Mesendoderm (in vitro differentiated cells): ENCODE measurements around the gene CDH16.
A peak's percentile ranks its signal among the peaks of the same experiment; 100 is the strongest.
"Not testable (repeated sequence)": the region's sequence is repeated elsewhere in the genome, so short reads cannot be mapped to it uniquely, and the experiment has no call there.

Source experiments
- DNase-seq: peaks from one replicate; pipeline ENCODE4 v3.0.0; 2013
- H2AK5ac ChIP-seq: 2 replicates; pipeline ENCODE4 v1.6.1; 2013; ENCODE audit warnings: low read length, inconsistent platforms
- H2BK120ac ChIP-seq: 2 replicates; pipeline ENCODE4 v1.6.1; 2013; ENCODE audit warnings: low read depth, mild to moderate bottlenecking, low read length, moderate library complexity, mixed read lengths
- H2BK15ac ChIP-seq: replicated peaks from 2 replicates; pipeline ENCODE4 v1.6.1; 2013; ENCODE audit warnings: low read depth, mild to moderate bottlenecking, moderate library complexity
- H2BK5ac ChIP-seq: 2 replicates; pipeline ENCODE4 v1.6.1; 2013; ENCODE audit warnings: low read length, inconsistent platforms
- H3K18ac ChIP-seq: 2 replicates; pipeline ENCODE4 v1.6.1; 2013; ENCODE audit warnings: mild to moderate bottlenecking, low read length, mixed read lengths
- H3K23ac ChIP-seq: one replicate; pipeline ENCODE4 v1.6.1; 2013; ENCODE audit warnings: low read length
- H3K27ac ChIP-seq: 2 replicates; pipeline ENCODE4 v1.5.1; 2013; ENCODE audit warnings: low read depth, mild to moderate bottlenecking, inconsistent platforms, low read length, moderate library complexity
- H3K27me3 ChIP-seq: 2 replicates; pipeline ENCODE4 v1.6.1; 2013; ENCODE audit warnings: low read length, control low read depth, mild to moderate bottlenecking, inconsistent platforms; ENCODE audit not compliant: insufficient read depth, poor library complexity
- H3K36me3 ChIP-seq: 2 replicates; pipeline ENCODE4 v1.6.1; 2013; ENCODE audit warnings: low read length, inconsistent platforms; ENCODE audit not compliant: control insufficient read depth, insufficient read depth
- H3K4ac ChIP-seq: one replicate; pipeline ENCODE4 v1.6.1; 2013; ENCODE audit warnings: low read depth, mild to moderate bottlenecking, low read length, moderate library complexity
- H3K4me1 ChIP-seq: 2 replicates; pipeline ENCODE4 v1.6.1; 2013; ENCODE audit warnings: low read depth, low read length, inconsistent platforms; ENCODE audit not compliant: control insufficient read depth
- H3K4me2 ChIP-seq: 2 replicates; pipeline ENCODE4 v1.6.1; 2013; ENCODE audit warnings: low read length
- H3K4me3 ChIP-seq: 2 replicates; pipeline ENCODE4 v1.5.1; 2013; ENCODE audit warnings: mild to moderate bottlenecking, low read length
- H3K56ac ChIP-seq: one replicate; pipeline ENCODE4 v1.6.1; 2013; ENCODE audit warnings: low read length
- H3K79me1 ChIP-seq: 2 replicates; pipeline ENCODE4 v1.6.1; 2013; ENCODE audit warnings: low read length, inconsistent platforms
- H3K79me2 ChIP-seq: 2 replicates; pipeline ENCODE4 v1.6.1; 2013; ENCODE audit warnings: mild to moderate bottlenecking, low read length; ENCODE audit not compliant: control insufficient read depth, insufficient read depth
- H3K9ac ChIP-seq: 2 replicates; pipeline ENCODE4 v1.6.1; 2013; ENCODE audit warnings: low read length, inconsistent platforms
- H4K5ac ChIP-seq: one replicate; pipeline ENCODE4 v1.6.1; 2013; ENCODE audit warnings: low read length
- H4K8ac ChIP-seq: one replicate; pipeline ENCODE4 v1.6.1; 2013; ENCODE audit warnings: low read depth, mild to moderate bottlenecking, control low read depth, low read length, moderate library complexity
- WGBS: extraction: QIAGEN DNeasy Blood & Tissue Kit; methylation state at CpG from one replicate; pipeline ENCODE4 v1.1.7; 2013; ENCODE audit warnings: low lambda C conversion rate, missing lambda C conversion rate; ENCODE audit not compliant: insufficient coverage; ENCODE audit errors: extremely low coverage; 5-methylcytosine and 5-hydroxymethylcytosine counted together

Gene CDH16

GRCh38 chr16:66896682-66897081 is 22.0 kb downstream of the CDH16 start:
- H3K9ac ChIP-seq, H2BK120ac ChIP-seq: not testable (repeated sequence)
- no CpG with 5 or more reads among the region's 5 CpGs for WGBS

GRCh38 chr16:66895999-66896398 is 22.7 kb downstream of the CDH16 start:
- no peaks in the 10 kb centered on the region for H3K4me1 ChIP-seq
- no peak overlapping the region for H3K4ac ChIP-seq
- H3K27me3 ChIP-seq: no peaks in the 10 kb centered on the region
- H2BK120ac ChIP-seq: no peak overlapping the region
- H2BK15ac ChIP-seq: no peak overlapping the region
- H3K27ac ChIP-seq: no peak overlapping the region
- no peak overlapping the region for H2AK5ac ChIP-seq
- H3K36me3 ChIP-seq: no peaks in the 10 kb centered on the region
- H4K8ac ChIP-seq: no peak overlapping the region
- H2BK5ac ChIP-seq: no peak overlapping the region
- DNase-seq: no peak
- no peak overlapping the region for H3K56ac ChIP-seq
- no CpG with 5 or more reads among the region's 3 CpGs for WGBS
- no peak overlapping the region for H3K4me2 ChIP-seq
- no peak overlapping the region for H3K9ac ChIP-seq
- H3K18ac ChIP-seq: no peak overlapping the region
- no peak overlapping the region for H3K23ac ChIP-seq
- no peaks in the 10 kb centered on the region for H3K79me2 ChIP-seq
- no peaks in the 10 kb centered on the region for H3K79me1 ChIP-seq
- H4K5ac ChIP-seq: no peak overlapping the region
- H3K4me3 ChIP-seq: no peak overlapping the region

More at GRCh38 chr16:66896682-66897081, 22.0 kb downstream of the CDH16 start:
- not testable (repeated sequence) for H3K4me1 ChIP-seq, H2BK15ac ChIP-seq, H3K79me1 ChIP-seq, H3K27ac ChIP-seq, H3K36me3 ChIP-seq, H3K4me2 ChIP-seq, H3K23ac ChIP-seq, H3K56ac ChIP-seq, H3K4ac ChIP-seq, H3K4me3 ChIP-seq, H3K27me3 ChIP-seq, DNase-seq, H3K79me2 ChIP-seq, H4K8ac ChIP-seq, H2BK5ac ChIP-seq, H2AK5ac ChIP-seq, H4K5ac ChIP-seq, H3K18ac ChIP-seq

- H2BK120ac ChIP-seq: no peak overlapping the region
- H3K18ac ChIP-seq: no peak overlapping the region
- no peak overlapping the region for H2BK15ac ChIP-seq
- no peak overlapping the region for H3K4me2 ChIP-seq
- DNase-seq: no peak
- no peaks in the 10 kb centered on the region for H3K4me1 ChIP-seq
- no peak overlapping the region for H2AK5ac ChIP-seq
- H4K5ac ChIP-seq: no peak overlapping the region
- H3K56ac ChIP-seq: no peak overlapping the region
- H3K79me1 ChIP-seq: no peaks in the 10 kb centered on the region
- H3K23ac ChIP-seq: no peak overlapping the region
- H3K27me3 ChIP-seq: no peaks in the 10 kb centered on the region
- no peak overlapping the region for H3K4ac ChIP-seq
- no peak overlapping the region for H3K9ac ChIP-seq
- H3K79me2 ChIP-seq: no peaks in the 10 kb centered on the region
- WGBS: no CpG with 5 or more reads among the region's 5 CpGs
- H3K4me3 ChIP-seq: no peak overlapping the region
- H2BK5ac ChIP-seq: no peak overlapping the region
- H3K36me3 ChIP-seq: no peaks in the 10 kb centered on the region
- H4K8ac ChIP-seq: no peak overlapping the region
- H3K27ac ChIP-seq: no peak overlapping the region
These were observed 23.1 kb downstream of the CDH16 start for GRCh38 chr16:66895689-66895979.

- no peak overlapping the region for H3K27ac ChIP-seq
- H2BK5ac ChIP-seq: no peak overlapping the region
- H3K4me3 ChIP-seq: no peak overlapping the region
- no peak overlapping the region for H3K4ac ChIP-seq
- H3K18ac ChIP-seq: no peak overlapping the region
- H4K5ac ChIP-seq: no peak overlapping the region
- H3K23ac ChIP-seq: no peak overlapping the region
- no peaks in the 10 kb centered on the region for H3K4me1 ChIP-seq
- no peak overlapping the region for H2BK15ac ChIP-seq
- no peak overlapping the region for H4K8ac ChIP-seq
- no peak overlapping the region for H3K56ac ChIP-seq
- no CpG with 5 or more reads among the region's 11 CpGs for WGBS
- no peaks in the 10 kb centered on the region for H3K79me1 ChIP-seq
- H2BK120ac ChIP-seq: no peak overlapping the region
- peak; percentile 76 for DNase-seq
- no peak overlapping the region for H3K9ac ChIP-seq
- H2AK5ac ChIP-seq: no peak overlapping the region
- H3K36me3 ChIP-seq: no peaks in the 10 kb centered on the region
- no peaks in the 10 kb centered on the region for H3K27me3 ChIP-seq
- no peak overlapping the region for H3K4me2 ChIP-seq
- H3K79me2 ChIP-seq: no peaks in the 10 kb centered on the region
These were observed 23.6 kb downstream of the CDH16 start for GRCh38 chr16:66894948-66895688.

DNA sequence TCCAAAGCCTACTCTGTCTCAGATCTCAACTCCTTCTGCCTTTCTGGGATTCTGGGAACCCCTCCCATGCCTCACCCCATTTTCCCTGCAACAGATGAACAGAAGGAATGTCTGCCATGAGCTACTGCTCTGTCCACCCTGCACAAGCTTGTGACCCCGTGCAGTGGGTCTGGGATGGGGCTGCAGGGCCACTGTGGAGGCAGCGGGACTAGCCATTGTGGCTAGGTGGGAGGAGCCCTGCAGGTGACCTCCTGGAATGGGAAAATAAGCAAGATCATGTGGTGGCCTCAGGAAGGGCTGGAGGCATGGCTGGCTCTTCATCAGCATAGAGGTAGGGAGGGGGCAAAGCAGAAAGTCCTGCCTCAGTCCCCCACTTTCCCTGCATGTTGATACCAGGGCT is 24.6 kb downstream of the CDH16 start:
- Histone ChIP-seq H3K56ac (no peak overlapping the region), H4K5ac (no peak overlapping the region), H3K18ac (no peak overlapping the region), H3K79me2 (no peaks in the 10 kb centered on the region), H3K4me1 (no peaks in the 10 kb centered on the region), H2AK5ac (no peak overlapping the region), H3K27me3 (no peaks in the 10 kb centered on the region), H3K4me2 (no peak overlapping the region), H2BK5ac (no peak overlapping the region), H3K23ac (no peak overlapping the region), H2BK120ac (no peak overlapping the region), H3K27ac (no peak overlapping the region), H4K8ac (no peak overlapping the region), H3K79me1 (no peaks in the 10 kb centered on the region), H3K36me3 (no peaks in the 10 kb centered on the region), H2BK15ac (no peak overlapping the region), H3K9ac (no peak overlapping the region), H3K4ac (no peak overlapping the region), H3K4me3 (no peak overlapping the region)
- DNase-seq: no peak
- WGBS: no CpG with 5 or more reads among the region's 2 CpGs

GRCh38 chr16:66891797-66892196 is 26.9 kb downstream of the CDH16 start:
- Histone ChIP-seq H3K79me1 (no peaks in the 10 kb centered on the region), H2BK15ac (no peak overlapping the region), H2BK5ac (no peak overlapping the region), H3K4ac (no peak overlapping the region), H4K5ac (no peak overlapping the region), H2AK5ac (no peak overlapping the region), H3K4me2 (no peak overlapping the region), H3K79me2 (no peaks in the 10 kb centered on the region), H3K23ac (no peak overlapping the region), H3K4me3 (no peak overlapping the region), H3K27ac (no peak overlapping the region), H3K4me1 (no peaks in the 10 kb centered on the region), H3K56ac (no peak overlapping the region), H4K8ac (no peak overlapping the region), H2BK120ac (no peak overlapping the region), H3K9ac (no peak overlapping the region), H3K18ac (no peak overlapping the region), H3K27me3 (no peaks in the 10 kb centered on the region), H3K36me3 (no peaks in the 10 kb centered on the region)
- no CpG with 5 or more reads among the region's 6 CpGs for WGBS
- DNase-seq: no peak
